OCI-LY1 (cell line): ENCODE measurements around the gene GATA2.

Experiments
- H2AFZ ChIP-seq: fragments of 200-600 bp; sonication (generic), shearing (Covaris generic); 2 replicates; pipeline ENCODE4 v1.6.0; 2014; ENCODE audit warnings: antibody characterized with exemption, mild to moderate bottlenecking, low read length
- H3F3A ChIP-seq: fragments of 200-600 bp; sonication (generic), shearing (Covaris generic); 2 replicates; pipeline ENCODE4 v1.6.0; 2014; ENCODE audit warnings: mild to moderate bottlenecking, antibody characterized with exemption, low read length, moderate library complexity; ENCODE audit not compliant: insufficient read depth
- H3K27ac ChIP-seq: fragments of 200-600 bp; sonication (generic); 2 replicates; pipeline ENCODE4 v1.5.1; 2014; ENCODE audit warnings: low read length, mixed run types, mild to moderate bottlenecking, low read depth; ENCODE audit not compliant: poor library complexity, severe bottlenecking
- H3K27me3 ChIP-seq: fragments of 200-600 bp; sonication (generic); 2 replicates; pipeline ENCODE4 v1.6.0; 2014; ENCODE audit warnings: antibody characterized with exemption, mild to moderate bottlenecking, low read length, moderate library complexity; ENCODE audit not compliant: insufficient read depth
- H3K36me3 ChIP-seq: fragments of 200-600 bp; sonication (generic); 2 replicates; pipeline ENCODE4 v1.6.1; 2014; ENCODE audit warnings: mild to moderate bottlenecking, antibody characterized with exemption, low read length, moderate library complexity, mixed read lengths; ENCODE audit not compliant: insufficient read depth
- H3K4me1 ChIP-seq: fragments of 200-600 bp; sonication (generic); 2 replicates; pipeline ENCODE4 v1.5.1; 2014; ENCODE audit warnings: mild to moderate bottlenecking, low read length, moderate library complexity; ENCODE audit not compliant: insufficient read depth, severe bottlenecking
- H3K4me2 ChIP-seq: fragments of 200-600 bp; sonication (generic), shearing (Covaris generic); 2 replicates; pipeline ENCODE4 v1.6.1; 2014; ENCODE audit warnings: low read length
- H3K4me3 ChIP-seq: fragments of 200-600 bp; sonication (generic); 2 replicates; pipeline ENCODE4 v1.5.1; 2014; ENCODE audit warnings: low read length, low read depth, mild to moderate bottlenecking, mixed read lengths; ENCODE audit not compliant: poor library complexity, severe bottlenecking
- H3K79me2 ChIP-seq: fragments of 200-600 bp; shearing (Covaris generic); 2 replicates; pipeline ENCODE4 v1.6.1; 2016; ENCODE audit warnings: mixed run types, low read length, mixed read lengths; ENCODE audit not compliant: insufficient read depth
- H3K9ac ChIP-seq: fragments of 200-600 bp; sonication (generic), shearing (Covaris generic); 2 replicates; pipeline ENCODE4 v1.6.1; 2014; ENCODE audit warnings: mild to moderate bottlenecking, low read length, mixed read lengths
- H3K9me2 ChIP-seq: fragments of 200-600 bp; sonication (generic), shearing (Covaris generic); 2 replicates; pipeline ENCODE4 v1.6.1; 2014; ENCODE audit warnings: low read depth, mild to moderate bottlenecking, low read length, mixed read lengths
- H3K9me3 ChIP-seq: fragments of 200-600 bp; shearing (Covaris generic); 2 replicates; pipeline ENCODE4 v1.6.1; 2014; ENCODE audit warnings: low read length, mixed read lengths
- H4K20me1 ChIP-seq: fragments of 200-600 bp; sonication (generic), shearing (Covaris generic); 2 replicates; pipeline ENCODE4 v1.6.0; 2016; ENCODE audit warnings: mild to moderate bottlenecking, low read length; ENCODE audit not compliant: insufficient read depth
- EZH2 ChIP-seq: fragments of 200-600 bp; sonication (generic), shearing (Covaris generic); IDR thresholded peaks from 2 replicates; pipeline ENCODE4 v1.8.0; 2017; ENCODE audit warnings: borderline replicate concordance, mixed run types, mild to moderate bottlenecking, antibody characterized with exemption, low read length, moderate library complexity, mixed read lengths
- TF ChIP-seq, protein P1 (sequence below): fragments of 200-600 bp; sonication (generic), shearing (Covaris generic); IDR thresholded peaks from 2 replicates; pipeline ENCODE4 v1.5.1; 2017; ENCODE audit warnings: mild to moderate bottlenecking, antibody characterized with exemption, low read length, moderate library complexity, mixed read lengths

The GATA2 gene

DNA sequence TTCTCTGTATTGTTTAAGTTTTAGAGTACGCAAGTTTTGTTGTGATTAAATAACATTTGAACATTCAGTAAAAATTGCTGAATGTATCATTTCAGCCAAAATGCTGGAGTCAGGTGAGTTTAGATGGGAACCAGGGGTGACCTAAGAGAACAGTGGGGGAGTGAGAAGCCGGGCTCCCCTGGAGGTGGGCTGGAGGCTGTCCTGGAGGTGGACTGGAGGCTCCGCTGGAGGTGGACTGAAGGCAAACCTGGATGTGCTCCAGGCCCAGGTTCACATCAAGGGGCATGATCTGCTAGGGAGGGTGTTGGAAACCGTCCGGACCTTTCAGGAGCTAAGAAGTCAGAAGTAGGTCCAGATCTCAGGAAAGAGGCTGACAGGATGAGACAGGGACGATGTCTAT is 50.1 kb downstream of the GATA2 start:
- H3K9me3 ChIP-seq: no peaks in the 10 kb centered on the region
- H3K27ac ChIP-seq: no peak overlapping the region
- TF ChIP-seq EZH2: no peak
- H3K4me2 ChIP-seq: no peak overlapping the region
- H3K9ac ChIP-seq: no peak overlapping the region
- peaks cover 15% of the 10 kb centered on the region; the same call in 1 of the 2 replicates for H3K27me3 ChIP-seq
- no peaks in the 10 kb centered on the region for H3K36me3 ChIP-seq
- no peak overlapping the region for H3K4me3 ChIP-seq
- no peaks in the 10 kb centered on the region for H3K4me1 ChIP-seq
- no peaks in the 10 kb centered on the region for H3K79me2 ChIP-seq
- H3F3A ChIP-seq: no peaks in the 10 kb centered on the region
- H4K20me1 ChIP-seq: no peaks in the 10 kb centered on the region
- H2AFZ ChIP-seq: no peak overlapping the region
- no peaks in the 10 kb centered on the region for H3K9me2 ChIP-seq

DNA sequence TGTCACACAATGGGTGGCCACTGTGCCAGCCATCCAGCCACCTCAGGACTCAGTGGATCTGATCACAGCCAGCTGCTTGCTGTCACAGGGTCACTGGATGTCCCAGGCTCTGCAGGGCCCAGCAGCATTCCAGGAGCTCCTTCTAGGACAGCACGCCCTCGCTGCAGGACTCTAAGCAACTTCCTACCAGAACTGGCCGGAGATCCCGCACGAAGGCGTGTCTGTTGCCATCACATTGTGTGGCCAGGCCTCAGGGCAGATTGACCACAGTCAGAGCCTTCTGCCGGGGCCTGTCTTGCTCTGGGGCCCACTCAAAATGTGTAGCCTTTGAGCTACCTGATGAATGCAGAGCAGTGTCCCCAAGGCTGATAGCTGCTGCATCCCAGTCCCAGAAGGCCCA is 50.9 kb downstream of the GATA2 start:
- no peaks in the 10 kb centered on the region for H4K20me1 ChIP-seq
- H2AFZ ChIP-seq: no peak overlapping the region
- H3K4me1 ChIP-seq: no peaks in the 10 kb centered on the region
- H3K4me2 ChIP-seq: no peak overlapping the region
- H3K9ac ChIP-seq: no peak overlapping the region
- H3K4me3 ChIP-seq: no peak overlapping the region
- no peaks in the 10 kb centered on the region for H3F3A ChIP-seq
- H3K79me2 ChIP-seq: no peaks in the 10 kb centered on the region
- no peak for TF ChIP-seq EZH2
- TF ChIP-seq, protein P1, sequence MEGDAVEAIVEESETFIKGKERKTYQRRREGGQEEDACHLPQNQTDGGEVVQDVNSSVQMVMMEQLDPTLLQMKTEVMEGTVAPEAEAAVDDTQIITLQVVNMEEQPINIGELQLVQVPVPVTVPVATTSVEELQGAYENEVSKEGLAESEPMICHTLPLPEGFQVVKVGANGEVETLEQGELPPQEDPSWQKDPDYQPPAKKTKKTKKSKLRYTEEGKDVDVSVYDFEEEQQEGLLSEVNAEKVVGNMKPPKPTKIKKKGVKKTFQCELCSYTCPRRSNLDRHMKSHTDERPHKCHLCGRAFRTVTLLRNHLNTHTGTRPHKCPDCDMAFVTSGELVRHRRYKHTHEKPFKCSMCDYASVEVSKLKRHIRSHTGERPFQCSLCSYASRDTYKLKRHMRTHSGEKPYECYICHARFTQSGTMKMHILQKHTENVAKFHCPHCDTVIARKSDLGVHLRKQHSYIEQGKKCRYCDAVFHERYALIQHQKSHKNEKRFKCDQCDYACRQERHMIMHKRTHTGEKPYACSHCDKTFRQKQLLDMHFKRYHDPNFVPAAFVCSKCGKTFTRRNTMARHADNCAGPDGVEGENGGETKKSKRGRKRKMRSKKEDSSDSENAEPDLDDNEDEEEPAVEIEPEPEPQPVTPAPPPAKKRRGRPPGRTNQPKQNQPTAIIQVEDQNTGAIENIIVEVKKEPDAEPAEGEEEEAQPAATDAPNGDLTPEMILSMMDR: no peak
- no peaks in the 10 kb centered on the region for H3K36me3 ChIP-seq
- no peaks in the 10 kb centered on the region for H3K9me3 ChIP-seq
- peaks cover 15% of the 10 kb centered on the region; the same call in 1 of the 2 replicates for H3K27me3 ChIP-seq
- no peaks in the 10 kb centered on the region for H3K9me2 ChIP-seq
- H3K27ac ChIP-seq: no peak overlapping the region

DNA sequence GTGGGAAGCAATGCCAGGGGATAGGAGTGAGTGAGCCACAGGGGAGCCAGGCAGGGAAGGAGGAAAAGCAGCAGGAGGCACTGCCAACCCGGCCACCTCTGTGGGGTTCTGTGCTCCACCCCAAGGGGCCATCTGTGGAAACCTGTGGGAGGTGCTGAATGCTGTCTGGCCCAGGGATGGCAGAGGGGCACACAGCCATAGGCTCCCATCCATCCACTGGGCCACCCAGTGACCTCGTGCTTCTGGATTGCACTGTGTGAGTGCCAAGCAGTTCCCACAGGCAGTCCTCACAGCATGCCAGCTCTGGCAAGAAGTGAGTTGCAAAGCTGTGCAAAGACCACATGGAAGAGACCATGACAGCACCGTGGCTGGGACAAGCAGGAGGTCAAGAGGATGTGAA is 53.8 kb downstream of the GATA2 start:
- H3F3A ChIP-seq: no peaks in the 10 kb centered on the region
- H3K36me3 ChIP-seq: no peaks in the 10 kb centered on the region
- H3K9ac ChIP-seq: no peak overlapping the region
- no peaks in the 10 kb centered on the region for H3K9me3 ChIP-seq
- no peaks in the 10 kb centered on the region for H3K9me2 ChIP-seq
- H3K27me3 ChIP-seq: peaks cover 24% of the 10 kb centered on the region; the same call in 1 of the 2 replicates
- no peaks in the 10 kb centered on the region for H3K4me1 ChIP-seq
- H3K27ac ChIP-seq: no peak overlapping the region
- no peak overlapping the region for H3K4me2 ChIP-seq
- no peaks in the 10 kb centered on the region for H4K20me1 ChIP-seq
- no peak overlapping the region for H2AFZ ChIP-seq
- no peaks in the 10 kb centered on the region for H3K79me2 ChIP-seq
- TF ChIP-seq, protein P1: no peak
- no peak for TF ChIP-seq EZH2
- no peak overlapping the region for H3K4me3 ChIP-seq

DNA sequence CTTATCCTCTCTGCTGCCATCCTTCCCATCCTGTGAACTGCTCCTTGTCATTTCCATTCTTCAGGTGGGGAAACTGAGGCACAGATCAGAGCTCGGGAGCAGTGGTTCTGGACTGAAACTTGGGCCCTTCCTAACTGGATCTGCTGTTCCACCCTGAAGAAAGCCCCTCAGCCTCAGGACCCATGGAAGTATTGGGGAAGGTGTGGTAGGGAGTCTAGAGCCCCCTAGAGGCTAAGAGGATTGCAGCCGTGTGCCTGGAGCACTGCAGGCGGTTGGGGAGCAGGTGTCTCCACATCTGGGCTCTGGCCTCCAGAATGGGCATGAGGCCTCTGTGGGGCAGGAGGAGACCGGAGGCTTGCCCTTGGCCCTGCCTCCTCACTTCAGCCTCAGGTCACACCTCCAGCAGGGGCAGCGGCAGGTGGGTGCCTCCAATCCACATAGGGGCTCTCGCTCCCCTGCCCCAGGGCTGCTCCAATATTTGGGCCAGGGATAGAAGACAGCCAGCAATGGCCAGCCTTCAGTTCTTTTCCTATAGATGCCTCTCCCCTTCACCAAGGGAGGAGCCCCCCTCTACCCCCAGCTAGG is 54.4 kb downstream of the GATA2 start:
- no peaks in the 10 kb centered on the region for H3K9me2 ChIP-seq
- H3K9me3 ChIP-seq: no peaks in the 10 kb centered on the region
- H3K4me1 ChIP-seq: no peaks in the 10 kb centered on the region
- no peaks in the 10 kb centered on the region for H4K20me1 ChIP-seq
- no peak overlapping the region for H3K27ac ChIP-seq
- no peaks in the 10 kb centered on the region for H3F3A ChIP-seq
- H3K36me3 ChIP-seq: no peaks in the 10 kb centered on the region
- H3K27me3 ChIP-seq: peaks cover 23% of the 10 kb centered on the region; the same call in 1 of the 2 replicates
- H3K79me2 ChIP-seq: no peaks in the 10 kb centered on the region
- no peak overlapping the region for H3K4me2 ChIP-seq
- H2AFZ ChIP-seq: no peak overlapping the region
- no peak overlapping the region for H3K4me3 ChIP-seq
- no peak for TF ChIP-seq EZH2
- TF ChIP-seq, protein P1: peak; percentile 83
- H3K9ac ChIP-seq: no peak overlapping the region
